Naive thymus-derived CD4-positive, alpha-beta T cell (primary cell): Measurements from ENCODE around the gene TSTD2. TPM values are rescaled to one million over a fixed set of nuclear protein-coding genes. Genes with fewer than 3 reads are reported as not detected.

ENCODE experiments used
- ATAC-seq: fragments of 150-1000 bp; cut with Tn5 transposase; 2 replicates; pipeline ENCODE4 v1.10.0; 2021; ENCODE audit warnings: mild to moderate bottlenecking, moderate library complexity
- CTCF ChIA-PET: fragments of 350-600 bp; sonication (Branson Sonifier 250); formaldehyde crosslinking; loops from one replicate; lab custom pipeline; 2021; ENCODE audit warnings: antibody characterized with exemption; lab: Charles Lee
- POLR2A ChIA-PET: fragments of 350-600 bp; sonication (Branson Sonifier 250); formaldehyde crosslinking; loops from one replicate; lab custom pipeline; 2021; ENCODE audit warnings: antibody characterized with exemption, inconsistent platforms; lab: Charles Lee
- DNase-seq, 9 donors: peaks; one replicate each; pipeline versions ENCODE4 v3.0.0 to v3.0.0-alpha.2; 2020 to 2022; ENCODE audit warnings: mixed read lengths in 1 of 9
- H3K27ac ChIP-seq: one replicate; pipeline ENCODE4 v1.7.0; 2013; ENCODE audit warnings: mild to moderate bottlenecking, low read depth, low read length, moderate library complexity
- H3K27me3 ChIP-seq, 2 donors: one replicate each; pipeline ENCODE4 v1.7.0; 2013; ENCODE audit warnings: low read length in 2 of 2, mild to moderate bottlenecking in 2 of 2, moderate library complexity in 2 of 2; ENCODE audit not compliant: control insufficient read depth in 2 of 2, insufficient read depth in 2 of 2
- H3K36me3 ChIP-seq, 3 experiments: 1 replicate in 2 of 3; 2 replicates in 1 of 3; pipeline ENCODE4 v1.7.0; 2013; ENCODE audit warnings: low read length in 3 of 3, mild to moderate bottlenecking in 3 of 3, moderate library complexity in 1 of 3; ENCODE audit not compliant: insufficient read depth in 3 of 3, control insufficient read depth in 2 of 3
- H3K4me1 ChIP-seq, 2 donors: one replicate each; pipeline ENCODE4 v1.7.0; 2013; ENCODE audit warnings: low read length in 2 of 2, mild to moderate bottlenecking in 2 of 2, moderate library complexity in 1 of 2; ENCODE audit not compliant: control insufficient read depth in 2 of 2, insufficient read depth in 2 of 2
- H3K4me3 ChIP-seq: 2 replicates; pipeline ENCODE4 v1.7.0; 2013; ENCODE audit warnings: mild to moderate bottlenecking, low read length
- H3K9me3 ChIP-seq, 3 experiments: 1 replicate in 2 of 3; 2 replicates in 1 of 3; pipeline ENCODE4 v1.7.0; 2013; ENCODE audit warnings: low read length in 3 of 3; ENCODE audit not compliant: control insufficient read depth in 2 of 3
- H3K27ac Mint-ChIP-seq, 9 donors: one replicate each; pipeline ENCODE4 v1.8.0; 2020 to 2022; ENCODE audit warnings: mixed read lengths in 9 of 9, mild to moderate bottlenecking in 8 of 9, moderate library complexity in 5 of 9, inconsistent platforms in 2 of 9
- H3K27me3 Mint-ChIP-seq, 5 donors: one replicate each; pipeline ENCODE4 v1.8.0; 2021 to 2022; ENCODE audit warnings: mixed read lengths in 5 of 5, mild to moderate bottlenecking in 1 of 5
- H3K36me3 Mint-ChIP-seq, 5 donors: one replicate each; pipeline ENCODE4 v1.8.0; 2020 to 2022; ENCODE audit warnings: mixed read lengths in 5 of 5, mild to moderate bottlenecking in 3 of 5, inconsistent platforms in 1 of 5
- H3K4me1 Mint-ChIP-seq, 7 donors: one replicate each; pipeline ENCODE4 v1.8.0; 2020 to 2022; ENCODE audit warnings: mixed read lengths in 7 of 7, mild to moderate bottlenecking in 3 of 7, inconsistent platforms in 1 of 7
- H3K4me3 Mint-ChIP-seq, 10 donors: one replicate each; pipeline ENCODE4 v1.8.0; 2020 to 2022; ENCODE audit warnings: mild to moderate bottlenecking in 10 of 10, mixed read lengths in 10 of 10, moderate library complexity in 6 of 10, inconsistent platforms in 2 of 10
- H3K9me3 Mint-ChIP-seq, 11 donors: one replicate each; pipeline ENCODE4 v1.8.0; 2020 to 2022; ENCODE audit warnings: mixed read lengths in 11 of 11, mild to moderate bottlenecking in 4 of 11, inconsistent platforms in 1 of 11, moderate library complexity in 1 of 11
- intact Hi-C, 2 donors: fragments of 100-400 bp; cut with micrococcal nuclease; formaldehyde crosslinking; loops; one replicate each; pipeline ENCODE4 v1.15.1; 2023
- polyA plus RNA-seq, 2 donors: library from polyadenylated mRNA; unstranded; fragments of 300-500 nt; fragmentation: Illumina TruSeq; gene quantifications; one replicate each; pipeline ENCODE4 v1.2.3, GENCODE V29; 2021
- total RNA-seq, 6 experiments: library from RNA in 5 of 6; stranded (reverse) in 5 of 6; gene quantifications; 1 replicate in 5 of 6; 2 replicates in 1 of 6; pipeline ENCODE4 v1.2.3 and lab custom pipeline; 2021 to 2026

TSTD2 gene
- total and polyA plus RNA-seq, 7 experiments from 2014 or later = 9.8 to 23.3 (median 16.3) TPM

DNA sequence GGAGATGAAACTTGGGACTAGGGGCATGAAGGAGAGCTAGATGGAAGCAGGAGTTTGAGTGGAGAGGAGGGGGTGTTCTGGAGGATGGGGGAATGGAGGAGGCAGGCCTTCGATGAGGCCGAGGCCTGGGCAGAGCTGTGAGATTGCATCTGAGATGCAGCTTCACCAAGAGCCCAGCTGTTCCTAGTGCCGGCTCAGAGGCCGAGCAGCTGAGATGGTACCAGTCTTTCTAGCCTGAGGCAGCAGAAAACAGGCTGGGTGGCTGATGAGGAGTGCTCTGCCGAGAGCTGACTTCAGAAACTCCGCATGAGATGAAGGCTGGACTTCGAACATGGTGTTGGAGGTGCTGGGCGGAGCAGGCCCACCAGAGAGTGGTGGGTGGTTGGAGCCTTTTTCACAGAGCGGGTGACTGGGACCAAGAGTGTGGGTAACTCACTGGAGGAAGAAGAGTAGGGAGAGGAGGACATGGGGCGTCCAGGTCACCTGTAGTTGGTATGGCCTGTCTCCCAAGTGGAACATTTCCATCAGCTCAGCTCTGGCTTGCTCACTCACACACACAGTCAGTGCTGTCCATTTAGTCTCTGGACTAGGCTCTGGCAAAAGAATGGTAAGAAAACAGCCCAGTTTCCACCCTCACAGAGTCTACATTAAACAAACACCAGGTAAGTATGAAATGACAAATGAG is 77.0 kb downstream of the TSTD2 start:
- Histone ChIP-seq H3K9me3 (no peaks in the 10 kb centered on the region), H3K4me1 (no peaks in the 10 kb centered on the region), H3K27me3 (no peaks in the 10 kb centered on the region), H3K36me3 (no peaks in the 10 kb centered on the region), H3K4me3 (no peak overlapping the region), H3K27ac (no peak overlapping the region)
- no peaks in the 10 kb centered on the region for H3K36me3 Mint-ChIP-seq
- CTCF ChIA-PET = no interaction called here
- POLR2A ChIA-PET = no interaction called here
- H3K27me3 Mint-ChIP-seq = peaks cover 22 to 47% (median 30%) of the 10 kb centered on the region in 5 donors
- H3K27ac Mint-ChIP-seq = no peak overlapping the region
- ATAC-seq (no peak), DNase-seq (no peak)
- peaks cover 0 to 12% (median 8%) of the 10 kb centered on the region in 7 donors for H3K4me1 Mint-ChIP-seq
- no peaks in the 10 kb centered on the region for H3K9me3 Mint-ChIP-seq
- intact Hi-C loops = no loop called here
- no peak overlapping the region for H3K4me3 Mint-ChIP-seq

GRCh38 chr9:97555164-97555563 is 78.0 kb downstream of the TSTD2 start:
- H3K36me3 Mint-ChIP-seq = no peaks in the 10 kb centered on the region
- H3K4me3 Mint-ChIP-seq = no peak overlapping the region
- H3K9me3 Mint-ChIP-seq = no peaks in the 10 kb centered on the region
- Histone ChIP-seq H3K4me1 (no peaks in the 10 kb centered on the region), H3K4me3 (no peak overlapping the region), H3K36me3 (no peaks in the 10 kb centered on the region), H3K9me3 (no peaks in the 10 kb centered on the region), H3K27me3 (no peaks in the 10 kb centered on the region), H3K27ac (no peak overlapping the region)
- peaks cover 22 to 45% (median 28%) of the 10 kb centered on the region in 5 donors for H3K27me3 Mint-ChIP-seq
- peaks cover 0 to 12% (median 8%) of the 10 kb centered on the region in 7 donors for H3K4me1 Mint-ChIP-seq
- intact Hi-C loops = no loop called here
- H3K27ac Mint-ChIP-seq = no peak overlapping the region
- DNase-seq = no peak
- POLR2A ChIA-PET = no interaction called here
- no peak for ATAC-seq
- CTCF ChIA-PET = no interaction called here

DNA sequence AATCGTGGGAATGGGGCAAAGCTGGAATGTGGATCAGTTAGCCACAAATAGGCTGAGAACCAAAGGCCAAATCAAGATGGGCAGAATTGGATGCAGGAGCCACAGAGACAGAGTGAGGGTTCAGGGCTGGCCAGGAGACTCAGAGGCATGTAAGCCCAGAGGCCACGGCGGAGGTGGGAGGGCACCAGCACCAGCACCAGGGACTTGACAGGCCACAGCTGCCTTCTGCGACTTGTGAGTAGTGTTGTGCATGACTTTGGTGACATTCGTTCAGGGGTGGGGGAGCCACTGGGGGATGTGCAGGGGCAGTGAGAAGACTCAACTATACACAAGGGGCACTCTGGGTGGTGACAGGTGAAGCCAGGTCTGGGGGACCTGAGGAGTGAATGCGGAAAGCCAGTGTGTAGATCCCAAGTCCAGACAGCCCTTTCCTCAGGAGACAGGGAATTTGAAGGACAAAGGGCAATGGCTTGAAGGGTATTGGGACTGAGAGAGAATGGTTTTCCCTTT is 78.5 kb downstream of the TSTD2 start:
- DNase-seq = no peak
- no peak overlapping the region for H3K27ac Mint-ChIP-seq
- H3K9me3 Mint-ChIP-seq = no peaks in the 10 kb centered on the region
- H3K4me3 Mint-ChIP-seq = no peak overlapping the region
- no peaks in the 10 kb centered on the region for H3K27me3 ChIP-seq
- ATAC-seq = no peak
- ChIA-PET POLR2A (no interaction called here), CTCF (no interaction called here)
- H3K27me3 Mint-ChIP-seq = peaks cover 23 to 40% (median 27%) of the 10 kb centered on the region in 5 donors
- peaks cover 0 to 10% (median 7%) of the 10 kb centered on the region in 7 donors for H3K4me1 Mint-ChIP-seq
- no peaks in the 10 kb centered on the region for H3K36me3 Mint-ChIP-seq
- H3K36me3 ChIP-seq = no peaks in the 10 kb centered on the region
- H3K4me3 ChIP-seq = no peak overlapping the region
- no peak overlapping the region for H3K27ac ChIP-seq
- H3K9me3 ChIP-seq = no peaks in the 10 kb centered on the region
- H3K4me1 ChIP-seq = no peaks in the 10 kb centered on the region
- intact Hi-C loops = no loop called here

- Histone ChIP-seq H3K36me3 (no peaks in the 10 kb centered on the region), H3K4me1 (no peaks in the 10 kb centered on the region), H3K27me3 (no peaks in the 10 kb centered on the region), H3K27ac (no peak overlapping the region), H3K4me3 (no peak overlapping the region), H3K9me3 (no peaks in the 10 kb centered on the region)
- Mint-ChIP-seq H3K27me3 (peaks cover 22 to 36% (median 26%) of the 10 kb centered on the region in 5 donors), H3K27ac (no peak overlapping the region), H3K36me3 (no peaks in the 10 kb centered on the region), H3K9me3 (no peaks in the 10 kb centered on the region), H3K4me3 (no peak overlapping the region), H3K4me1 (peaks cover 0 to 6% (median 3%) of the 10 kb centered on the region in 7 donors)
- intact Hi-C loops = no loop called here
- DNase-seq = no peak
- ChIA-PET POLR2A (no interaction called here), CTCF (no interaction called here)
- no peak for ATAC-seq
Observed at GRCh38 chr9:97553841-97554240, 79.3 kb downstream of the TSTD2 start.

GRCh38 chr9:97553141-97553540 is 80.0 kb downstream of the TSTD2 start:
- H3K27me3 ChIP-seq = no peaks in the 10 kb centered on the region
- no peaks in the 10 kb centered on the region for H3K36me3 ChIP-seq
- H3K4me3 ChIP-seq = no peak overlapping the region
- Mint-ChIP-seq H3K36me3 (no peaks in the 10 kb centered on the region), H3K9me3 (no peaks in the 10 kb centered on the region), H3K4me1 (peaks cover 0 to 4% (median 0%) of the 10 kb centered on the region in 7 donors), H3K4me3 (no peak overlapping the region), H3K27ac (no peak overlapping the region), H3K27me3 (peaks cover 22 to 38% (median 29%) of the 10 kb centered on the region in 5 donors)
- no peak overlapping the region for H3K27ac ChIP-seq
- intact Hi-C loops = no loop called here
- no peaks in the 10 kb centered on the region for H3K9me3 ChIP-seq
- ATAC-seq (no peak), DNase-seq (no peak)
- POLR2A ChIA-PET = no interaction called here
- CTCF ChIA-PET = no interaction called here
- no peaks in the 10 kb centered on the region for H3K4me1 ChIP-seq

GRCh38 chr9:97551308-97551707 is 81.9 kb downstream of the TSTD2 start:
- Histone ChIP-seq H3K27ac (no peak overlapping the region), H3K4me3 (no peak overlapping the region), H3K9me3 (no peaks in the 10 kb centered on the region), H3K27me3 (no peaks in the 10 kb centered on the region), H3K4me1 (no peaks in the 10 kb centered on the region), H3K36me3 (no peaks in the 10 kb centered on the region)
- POLR2A ChIA-PET = no interaction called here
- H3K4me1 Mint-ChIP-seq = no peaks in the 10 kb centered on the region
- H3K27me3 Mint-ChIP-seq = peaks cover 20 to 34% (median 30%) of the 10 kb centered on the region in 5 donors
- CTCF ChIA-PET = no interaction called here
- DNase-seq (no peak), ATAC-seq (no peak)
- H3K9me3 Mint-ChIP-seq = peaks cover 0 to 5% (median 0%) of the 10 kb centered on the region in 11 donors
- H3K27ac Mint-ChIP-seq = no peak overlapping the region
- H3K36me3 Mint-ChIP-seq = no peaks in the 10 kb centered on the region
- no peak overlapping the region for H3K4me3 Mint-ChIP-seq
- intact Hi-C loops = no loop called here

DNA sequence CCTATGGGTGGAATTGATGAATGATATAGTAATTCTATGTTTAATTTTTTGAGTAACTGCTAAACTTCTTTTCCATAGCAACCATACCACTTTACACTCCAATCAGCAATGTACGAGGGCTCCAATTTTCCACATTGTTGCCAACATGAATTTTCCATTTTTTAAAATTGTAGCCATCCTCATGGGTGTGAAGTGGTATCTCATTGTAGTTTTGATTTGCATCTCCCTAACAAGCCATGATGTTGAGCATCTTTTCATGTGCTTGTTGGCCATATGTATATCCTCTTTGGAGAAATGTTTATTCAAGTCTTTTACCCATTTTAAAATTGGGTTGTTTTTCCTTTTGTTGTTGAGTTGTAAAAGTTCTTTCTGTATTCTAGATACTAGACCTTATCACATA is 82.8 kb downstream of the TSTD2 start:
- H3K27ac Mint-ChIP-seq = no peak overlapping the region
- Histone ChIP-seq H3K36me3 (no peaks in the 10 kb centered on the region), H3K4me1 (no peaks in the 10 kb centered on the region), H3K4me3 (no peak overlapping the region), H3K27me3 (no peaks in the 10 kb centered on the region), H3K9me3 (no peaks in the 10 kb centered on the region), H3K27ac (no peak overlapping the region)
- ChIA-PET POLR2A (no interaction called here), CTCF (no interaction called here)
- H3K9me3 Mint-ChIP-seq = peaks cover 0 to 5% (median 0%) of the 10 kb centered on the region in 11 donors
- intact Hi-C loops = no loop called here
- H3K4me3 Mint-ChIP-seq = no peak overlapping the region
- DNase-seq (no peak), ATAC-seq (no peak)
- H3K36me3 Mint-ChIP-seq = no peaks in the 10 kb centered on the region
- H3K27me3 Mint-ChIP-seq = peaks cover 17 to 34% (median 25%) of the 10 kb centered on the region in 5 donors
- H3K4me1 Mint-ChIP-seq = no peaks in the 10 kb centered on the region
